Mesenchymal stem cell (in vitro differentiated cells and primary cell): ENCODE data around the gene HYAL4.

Experiments
- DNase-seq: peaks from one replicate; pipeline ENCODE4 v3.0.0-alpha.2; 2013
- H2AFZ ChIP-seq: one replicate; pipeline ENCODE4 v1.6.1; 2013; ENCODE audit warnings: low read depth, mild to moderate bottlenecking, control low read depth, inconsistent platforms, low read length, moderate library complexity
- H2AK5ac ChIP-seq: 2 replicates; pipeline ENCODE4 v1.6.1; 2013; ENCODE audit warnings: low read length, moderate library complexity, mild to moderate bottlenecking, inconsistent platforms; ENCODE audit not compliant: severe bottlenecking
- H2BK120ac ChIP-seq: one replicate; pipeline ENCODE4 v1.6.1; 2013; ENCODE audit warnings: low read depth, mild to moderate bottlenecking, inconsistent platforms, low read length, moderate library complexity
- H2BK12ac ChIP-seq, 2 experiments: one replicate each; pipeline ENCODE4 v1.6.1; 2013; ENCODE audit warnings: inconsistent platforms in 2 of 2, low read length in 2 of 2, mild to moderate bottlenecking in 2 of 2, moderate library complexity in 2 of 2, control low read depth in 1 of 2
- H2BK15ac ChIP-seq: one replicate; pipeline ENCODE4 v1.6.1; 2013; ENCODE audit warnings: mild to moderate bottlenecking, low read depth, inconsistent platforms; ENCODE audit not compliant: poor library complexity, severe bottlenecking
- H2BK5ac ChIP-seq: 2 replicates; pipeline ENCODE4 v1.6.1; 2013; ENCODE audit warnings: low read depth, mild to moderate bottlenecking, low read length, control low read depth, inconsistent platforms; ENCODE audit not compliant: poor library complexity, severe bottlenecking
- H3K14ac ChIP-seq, 2 experiments: one replicate each; pipeline ENCODE4 v1.6.1; 2013; ENCODE audit warnings: inconsistent platforms in 2 of 2, low read length in 2 of 2, control low read depth in 1 of 2, mild to moderate bottlenecking in 1 of 2, moderate library complexity in 1 of 2
- H3K18ac ChIP-seq, 2 experiments: one replicate each; pipeline ENCODE4 v1.6.1; 2013; ENCODE audit warnings: inconsistent platforms in 2 of 2, low read length in 2 of 2, control low read depth in 1 of 2, low read depth in 1 of 2, mild to moderate bottlenecking in 1 of 2
- H3K23ac ChIP-seq, 2 experiments: one replicate each; pipeline ENCODE4 v1.6.1; 2013; ENCODE audit warnings: inconsistent platforms in 2 of 2, low read length in 2 of 2, mild to moderate bottlenecking in 2 of 2, moderate library complexity in 2 of 2, control low read depth in 1 of 2
- H3K27ac ChIP-seq: 2 replicates; pipeline ENCODE4 v1.5.1; 2013; ENCODE audit warnings: mild to moderate bottlenecking, moderate library complexity, low read length, control low read depth, inconsistent platforms; ENCODE audit not compliant: poor library complexity, severe bottlenecking
- H3K27me3 ChIP-seq, 2 experiments: 2 replicates each; pipeline versions ENCODE4 v1.6.1 to v1.7.0; 2013; ENCODE audit warnings: low read length in 2 of 2, mild to moderate bottlenecking in 2 of 2, moderate library complexity in 2 of 2, control low read depth in 1 of 2, inconsistent platforms in 1 of 2; ENCODE audit not compliant: control insufficient read depth in 1 of 2, insufficient read depth in 1 of 2
- H3K36me3 ChIP-seq, 2 experiments: 2 replicates each; pipeline versions ENCODE4 v1.6.1 to v1.7.0; 2013; ENCODE audit warnings: low read length in 2 of 2, control low read depth in 1 of 2, inconsistent platforms in 1 of 2, low read depth in 1 of 2, mild to moderate bottlenecking in 1 of 2; ENCODE audit not compliant: insufficient read depth in 2 of 2, control insufficient read depth in 1 of 2
- H3K4ac ChIP-seq, 2 experiments: one replicate each; pipeline ENCODE4 v1.6.1; 2013; ENCODE audit warnings: inconsistent platforms in 2 of 2, low read length in 2 of 2, mild to moderate bottlenecking in 2 of 2, moderate library complexity in 2 of 2, control low read depth in 1 of 2, low read depth in 1 of 2
- H3K4me1 ChIP-seq: 2 replicates; pipeline ENCODE4 v1.6.1; 2013; ENCODE audit warnings: low read depth, low read length, control low read depth; ENCODE audit not compliant: control insufficient read depth, insufficient read depth
- H3K4me2 ChIP-seq: 2 replicates; pipeline ENCODE4 v1.6.1; 2013; ENCODE audit warnings: low read length, mild to moderate bottlenecking, inconsistent platforms; ENCODE audit not compliant: poor library complexity, severe bottlenecking
- H3K4me3 ChIP-seq, 2 experiments: 2 replicates each; pipeline versions ENCODE4 v1.5.1 to v1.7.0; 2013; ENCODE audit warnings: low read length in 2 of 2, mild to moderate bottlenecking in 2 of 2, control low read depth in 1 of 2, low read depth in 1 of 2; ENCODE audit not compliant: insufficient read depth in 1 of 2
- H3K79me1 ChIP-seq: replicated peaks from 2 replicates; pipeline ENCODE4 v1.6.1; 2013; ENCODE audit warnings: mild to moderate bottlenecking, control low read depth, low read length, inconsistent platforms; ENCODE audit not compliant: poor library complexity, severe bottlenecking
- H3K9ac ChIP-seq: 2 replicates; pipeline ENCODE4 v1.7.0; 2013; ENCODE audit warnings: mild to moderate bottlenecking, low read length, moderate library complexity
- H3K9me3 ChIP-seq: 2 replicates; pipeline ENCODE4 v1.7.0; 2013; ENCODE audit warnings: mild to moderate bottlenecking, low read length; ENCODE audit not compliant: control insufficient read depth
- H4K8ac ChIP-seq: one replicate; pipeline ENCODE4 v1.6.1; 2013; ENCODE audit warnings: inconsistent platforms, mild to moderate bottlenecking, low read length, moderate library complexity
- H4K91ac ChIP-seq: one replicate; pipeline ENCODE4 v1.6.1; 2013; ENCODE audit warnings: mild to moderate bottlenecking, low read length, inconsistent platforms
- WGBS: methylation state at CpG from one replicate; pipeline ENCODE4 v1.1.7; 2013; ENCODE audit warnings: mixed read lengths; 5-methylcytosine and 5-hydroxymethylcytosine counted together

HYAL4 gene

DNA sequence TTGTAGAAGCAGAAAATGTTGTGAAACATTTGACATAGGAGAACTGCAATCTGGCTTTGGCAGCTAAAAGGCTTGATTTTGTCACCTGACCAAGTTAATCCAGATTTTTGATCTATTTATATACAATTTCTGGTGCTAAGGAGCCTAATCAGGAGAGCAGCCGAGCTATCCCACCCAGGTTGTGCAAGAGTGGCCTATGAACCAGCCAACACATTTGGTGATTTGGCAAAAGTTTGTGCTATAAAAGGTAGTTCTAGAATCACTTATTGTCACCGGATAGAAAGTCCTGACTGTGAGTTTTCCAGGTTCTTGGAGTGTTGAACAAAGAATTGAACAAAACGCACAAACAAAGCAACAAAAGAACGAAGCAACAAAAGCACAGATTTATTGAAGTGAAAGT is 78.6 kb downstream of the HYAL4 start:
- Histone ChIP-seq H3K4ac (no peak overlapping the region), H2BK12ac (no peak overlapping the region), H3K9me3 (no peaks in the 10 kb centered on the region), H3K27me3 (no peaks in the 10 kb centered on the region), H3K36me3 (no peaks in the 10 kb centered on the region), H3K27ac (no peak overlapping the region), H3K14ac (no peak overlapping the region), H3K9ac (no peak overlapping the region), H3K4me1 (no peaks in the 10 kb centered on the region), H4K91ac (no peak overlapping the region), H3K79me1 (no peaks in the 10 kb centered on the region), H3K18ac (no peak overlapping the region), H4K8ac (no peak overlapping the region), H2BK15ac (no peak overlapping the region), H3K23ac (no peak overlapping the region), H2BK5ac (no peak overlapping the region), H3K4me2 (no peak overlapping the region), H3K4me3 (no peak overlapping the region), H2BK120ac (no peak overlapping the region), H2AFZ (no peak overlapping the region), H2AK5ac (no peak overlapping the region)
- no peak for DNase-seq
- 94% methylated on average over 4 of the region's 4 CpGs for WGBS

DNA sequence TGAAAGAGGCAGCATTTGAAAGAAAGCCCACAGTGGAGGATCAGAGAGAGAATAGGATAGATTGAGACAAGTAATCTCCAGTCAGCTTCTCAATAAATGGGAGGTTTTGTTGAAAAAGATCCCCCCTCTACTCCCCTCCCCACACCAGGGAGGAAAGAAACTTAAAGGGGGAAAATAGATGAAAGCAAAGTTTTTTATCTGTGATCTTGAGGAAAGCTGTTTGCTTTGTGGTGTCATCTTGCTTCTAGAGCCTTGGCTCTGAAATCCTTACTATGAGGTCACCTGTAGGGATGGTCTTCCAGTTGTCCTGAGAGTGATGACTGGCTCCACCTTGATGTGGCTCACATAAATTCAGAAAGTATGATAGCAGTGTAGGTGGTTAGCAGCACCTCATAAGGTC is 80.0 kb downstream of the HYAL4 start, which contains the start of gene SPAM1:
TSS of gene SPAM1 (plus strand) at position 301 of the 400 bp plus-strand sequence. CDS start 28,330 bp downstream, outside the sequence.
- no peaks in the 10 kb centered on the region for H3K9me3 ChIP-seq
- H3K27me3 ChIP-seq = no peaks in the 10 kb centered on the region
- H2BK12ac ChIP-seq = no peak within 1 kb of the TSS
- H3K4ac ChIP-seq = no peak within 1 kb of the TSS
- H4K8ac ChIP-seq = no peak within 1 kb of the TSS
- no peak within 1 kb of the TSS for H3K27ac ChIP-seq
- no peak within 1 kb of the TSS for H2AFZ ChIP-seq
- no peak within 1 kb of the TSS for H2BK5ac ChIP-seq
- no peaks in the 10 kb centered on the region for H3K79me1 ChIP-seq
- no peak within 1 kb of the TSS for H2BK120ac ChIP-seq
- H3K4me1 ChIP-seq = no peaks in the 10 kb centered on the region
- no peak within 1 kb of the TSS for H3K18ac ChIP-seq
- no peak within 1 kb of the TSS for H4K91ac ChIP-seq
- no peak within 1 kb of the TSS for H3K4me2 ChIP-seq
- no peak within 1 kb of the TSS for H3K4me3 ChIP-seq
- H3K36me3 ChIP-seq = no peaks in the 10 kb centered on the region
- no peak for DNase-seq
- no peak within 1 kb of the TSS for H2BK15ac ChIP-seq
- no peak within 1 kb of the TSS for H3K14ac ChIP-seq
- H3K9ac ChIP-seq = no peak within 1 kb of the TSS
- no peak within 1 kb of the TSS for H3K23ac ChIP-seq
- H2AK5ac ChIP-seq = no peak within 1 kb of the TSS
